Keratinocyte (primary cell): Measurements from ENCODE around the gene YEATS4. TPM values are rescaled to one million over a fixed set of nuclear protein-coding genes. Genes with fewer than 3 reads are reported as not detected.

Source experiments
- DNase-seq: peaks from one replicate; pipeline ENCODE4 v3.0.0-alpha.2; 2011; ENCODE audit warnings: low read depth, missing footprints, low spot score
- FAIRE-seq: peaks from 2 replicates; lab custom pipeline; 2011; peaks lifted over from hg19 to GRCh38; lab: Jason Lieb, UNC
- H2AFZ ChIP-seq: 2 replicates; pipeline ENCODE4 v1.6.0; 2012; ENCODE audit warnings: low read length, control low read depth, inconsistent platforms; ENCODE audit not compliant: control insufficient read depth
- H3K27ac ChIP-seq: 2 replicates; pipeline ENCODE4 v1.5.1; 2011; ENCODE audit warnings: low read length; ENCODE audit not compliant: control insufficient read depth, insufficient read depth
- H3K27me3 ChIP-seq: 3 replicates; pipeline ENCODE4 v1.6.0; 2011; ENCODE audit warnings: low read length; ENCODE audit not compliant: control insufficient read depth, insufficient read depth; ENCODE audit errors: extremely low read depth
- H3K36me3 ChIP-seq, 2 experiments: 2 replicates in 1 of 2; 3 replicates in 1 of 2; pipeline ENCODE4 v1.5.1; 2011; ENCODE audit warnings: low read length in 2 of 2, mild to moderate bottlenecking in 1 of 2; ENCODE audit not compliant: control insufficient read depth in 2 of 2, insufficient read depth in 2 of 2; ENCODE audit errors: extremely low read depth in 1 of 2
- H3K4me1 ChIP-seq: 3 replicates; pipeline ENCODE4 v1.5.1; 2011; ENCODE audit warnings: low read length; ENCODE audit not compliant: control insufficient read depth, insufficient read depth; ENCODE audit errors: extremely low read depth
- H3K4me2 ChIP-seq: 3 replicates; pipeline ENCODE4 v1.6.0; 2011; ENCODE audit warnings: low read depth, low read length; ENCODE audit not compliant: control insufficient read depth, insufficient read depth; ENCODE audit errors: extremely low read depth
- H3K4me3 ChIP-seq, 3 experiments: fragments of 200-600 bp in 1 of 3; sonication (generic) in 1 of 3; 2 replicates in 2 of 3; 3 replicates in 1 of 3; pipeline ENCODE4 v1.5.1; 2011 to 2016; ENCODE audit warnings: low read length in 3 of 3, mild to moderate bottlenecking in 3 of 3, control low read depth in 2 of 3, inconsistent platforms in 1 of 3, low read depth in 1 of 3, mixed read lengths in 1 of 3, mixed run types in 1 of 3, moderate library complexity in 1 of 3; ENCODE audit not compliant: control insufficient read depth in 2 of 3, insufficient read depth in 2 of 3; ENCODE audit errors: extremely low read depth in 1 of 3
- H3K79me2 ChIP-seq: 2 replicates; pipeline ENCODE4 v1.6.0; 2012; ENCODE audit warnings: low read length; ENCODE audit not compliant: control insufficient read depth, insufficient read depth
- H3K9ac ChIP-seq: 3 replicates; pipeline ENCODE4 v1.6.0; 2011; ENCODE audit warnings: low read length; ENCODE audit not compliant: control insufficient read depth, insufficient read depth; ENCODE audit errors: extremely low read depth
- H3K9me1 ChIP-seq: 3 replicates; pipeline ENCODE4 v1.6.0; 2011; ENCODE audit warnings: low read length; ENCODE audit not compliant: control insufficient read depth, insufficient read depth; ENCODE audit errors: extremely low read depth
- H3K9me3 ChIP-seq: 2 replicates; pipeline ENCODE4 v1.5.1; 2012; ENCODE audit warnings: low read depth, low read length; ENCODE audit not compliant: control insufficient read depth
- H4K20me1 ChIP-seq: 3 replicates; pipeline ENCODE4 v1.6.0; 2011; ENCODE audit warnings: low read length; ENCODE audit not compliant: control insufficient read depth, insufficient read depth; ENCODE audit errors: extremely low read depth
- EZH2 ChIP-seq: IDR thresholded peaks from one replicate; pipeline ENCODE4 v1.6.1; 2012; ENCODE audit warnings: inconsistent platforms, mild to moderate bottlenecking, low read length, moderate library complexity
- dilution Hi-C: fragments of 300-500 bp; cut with MboI; formaldehyde crosslinking; loops from one replicate; pipeline ENCODE4 v1.7.0; 2020; ENCODE audit warnings: low sequenced_read_pairs; ENCODE audit not compliant: extremely low pct_ligation_motif_present
- polyA plus RNA-seq, 5 experiments: library from polyadenylated mRNA; depleted of rRNA in 3 of 5; stranded (reverse) in 3 of 5; stranded (forward) in 1 of 5; unstranded in 1 of 5; fragments of >200 nt; gene quantifications; 1 replicate in 1 of 5; 2 replicates in 3 of 5; 3 replicates in 1 of 5; pipeline versions ENCODE4 v1.2.1 to v1.2.3, GENCODE V29; 2011 to 2012; ENCODE audit warnings: missing spikeins in 2 of 5, low read depth in 1 of 5, low replicate concordance in 1 of 5
- TF ChIP-seq, protein P1 (sequence below), 3 experiments: IDR thresholded peaks in 1 of 3; conservative IDR thresholded peaks in 1 of 3; optimal IDR thresholded peaks in 1 of 3; 2 replicates in 2 of 3; 3 replicates in 1 of 3; pipeline versions ENCODE3 to v1.5.1; 2011; ENCODE audit warnings: low read length in 3 of 3, mild to moderate bottlenecking in 3 of 3, moderate library complexity in 2 of 3, control low read depth in 1 of 3, inconsistent platforms in 1 of 3; ENCODE audit not compliant: insufficient read depth in 2 of 3; ENCODE audit errors: extremely low read depth in 1 of 3

The YEATS4 gene
- polyA plus RNA-seq, 1 donor (not counting 4 experiments of a cell fraction or from before 2014, with no cell fraction given): 21.0 TPM

DNA sequence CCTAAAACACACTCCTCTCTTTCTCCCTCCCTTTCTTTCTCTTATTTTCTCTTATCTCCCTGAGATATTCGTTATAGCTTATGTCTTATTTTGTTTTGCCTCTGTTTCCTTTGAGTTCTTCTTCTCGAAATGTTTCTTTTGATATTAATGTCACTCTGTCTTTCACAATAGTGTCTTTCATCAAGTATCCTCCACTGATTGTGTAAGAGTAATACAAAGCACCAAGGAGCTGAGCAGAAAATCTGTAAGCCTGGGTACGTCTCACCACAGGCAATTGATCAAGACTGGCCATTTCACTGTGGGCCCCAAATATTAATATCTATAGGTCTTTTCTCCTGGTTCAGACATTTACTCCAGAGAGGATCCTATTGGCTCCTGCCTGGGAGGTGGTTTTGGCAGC, 16.2 kb upstream of the YEATS4 start:
- Histone ChIP-seq H3K9me1 (no peaks in the 10 kb centered on the region), H3K79me2 (no peaks in the 10 kb centered on the region), H2AFZ (no peak overlapping the region), H4K20me1 (no peaks in the 10 kb centered on the region), H3K4me1 (no peaks in the 10 kb centered on the region), H3K36me3 (no peaks in the 10 kb centered on the region), H3K27me3 (no peaks in the 10 kb centered on the region), H3K9ac (no peak overlapping the region), H3K9me3 (no peaks in the 10 kb centered on the region), H3K27ac (no peak overlapping the region), H3K4me2 (no peak overlapping the region), H3K4me3 (no peak overlapping the region)
- dilution Hi-C loops: no loop called here
- no peak for DNase-seq
- TF ChIP-seq EZH2: no peak
- TF ChIP-seq, protein P1, sequence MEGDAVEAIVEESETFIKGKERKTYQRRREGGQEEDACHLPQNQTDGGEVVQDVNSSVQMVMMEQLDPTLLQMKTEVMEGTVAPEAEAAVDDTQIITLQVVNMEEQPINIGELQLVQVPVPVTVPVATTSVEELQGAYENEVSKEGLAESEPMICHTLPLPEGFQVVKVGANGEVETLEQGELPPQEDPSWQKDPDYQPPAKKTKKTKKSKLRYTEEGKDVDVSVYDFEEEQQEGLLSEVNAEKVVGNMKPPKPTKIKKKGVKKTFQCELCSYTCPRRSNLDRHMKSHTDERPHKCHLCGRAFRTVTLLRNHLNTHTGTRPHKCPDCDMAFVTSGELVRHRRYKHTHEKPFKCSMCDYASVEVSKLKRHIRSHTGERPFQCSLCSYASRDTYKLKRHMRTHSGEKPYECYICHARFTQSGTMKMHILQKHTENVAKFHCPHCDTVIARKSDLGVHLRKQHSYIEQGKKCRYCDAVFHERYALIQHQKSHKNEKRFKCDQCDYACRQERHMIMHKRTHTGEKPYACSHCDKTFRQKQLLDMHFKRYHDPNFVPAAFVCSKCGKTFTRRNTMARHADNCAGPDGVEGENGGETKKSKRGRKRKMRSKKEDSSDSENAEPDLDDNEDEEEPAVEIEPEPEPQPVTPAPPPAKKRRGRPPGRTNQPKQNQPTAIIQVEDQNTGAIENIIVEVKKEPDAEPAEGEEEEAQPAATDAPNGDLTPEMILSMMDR (optimal IDR thresholded peaks at IDR 0.05 in 1 of 3, IDR thresholded peaks at IDR 0.05 in 1 of 3, conservative IDR thresholded peaks at IDR 0.05 in 1 of 3; ENCODE audit: extremely low read depth in 1 of 3, insufficient read depth in 2 of 3, low read length in 3 of 3): no peak
- FAIRE-seq: no peak

DNA sequence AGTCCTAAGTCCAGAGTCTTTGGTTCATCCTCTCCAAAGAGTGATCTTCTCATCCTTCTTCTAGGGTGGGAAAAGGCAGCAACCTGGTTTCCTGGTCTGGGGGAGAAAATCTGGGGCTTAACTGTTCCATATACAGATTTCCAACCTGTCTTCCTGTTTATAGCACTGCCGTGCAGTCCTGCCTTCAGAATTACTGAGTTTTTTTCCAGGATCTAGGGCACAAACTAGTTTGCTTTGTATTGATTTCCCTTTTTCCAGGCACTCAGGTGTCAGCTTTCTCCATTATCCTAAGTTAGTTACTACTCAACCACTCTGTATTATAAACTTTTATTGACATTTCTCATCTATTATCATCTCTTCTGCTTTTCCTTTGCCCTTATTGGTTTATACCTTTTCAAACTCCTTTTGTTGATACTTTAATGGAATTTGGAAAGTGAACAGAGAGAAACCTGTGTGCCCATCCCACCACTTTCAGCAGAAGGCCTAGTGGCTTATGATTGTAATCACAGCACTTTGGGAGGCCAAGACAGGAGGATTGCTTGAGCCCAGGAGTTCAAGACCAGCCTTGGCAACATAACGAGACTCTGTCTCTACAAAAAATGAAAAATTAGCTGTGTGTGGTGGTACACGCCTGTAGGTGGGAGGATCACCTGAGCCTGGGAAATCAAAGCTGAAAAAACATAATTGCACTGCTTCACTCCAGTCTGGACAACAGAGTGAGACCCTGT, 15.5 kb upstream of the YEATS4 start:
- dilution Hi-C loops: no loop called here
- FAIRE-seq (no peak), DNase-seq (no peak)
- H3K36me3 ChIP-seq: no peaks in the 10 kb centered on the region
- no peaks in the 10 kb centered on the region for H4K20me1 ChIP-seq
- H2AFZ ChIP-seq: no peak overlapping the region
- no peaks in the 10 kb centered on the region for H3K27me3 ChIP-seq
- TF ChIP-seq, protein P1 (optimal IDR thresholded peaks at IDR 0.05 in 1 of 3, IDR thresholded peaks at IDR 0.05 in 1 of 3, conservative IDR thresholded peaks at IDR 0.05 in 1 of 3; ENCODE audit: extremely low read depth in 1 of 3, insufficient read depth in 2 of 3, low read length in 3 of 3): no peak
- no peak for TF ChIP-seq EZH2
- H3K4me1 ChIP-seq: no peaks in the 10 kb centered on the region
- no peaks in the 10 kb centered on the region for H3K9me1 ChIP-seq
- H3K4me2 ChIP-seq: no peak overlapping the region
- H3K79me2 ChIP-seq: no peaks in the 10 kb centered on the region
- H3K9ac ChIP-seq: no peak overlapping the region
- no peak overlapping the region for H3K27ac ChIP-seq
- H3K9me3 ChIP-seq: no peaks in the 10 kb centered on the region
- H3K4me3 ChIP-seq: no peak overlapping the region
